Adipocyte (in vitro differentiated cells): ENCODE measurements around the gene DDAH2.

Experiments
- DNase-seq: peaks from one replicate; pipeline ENCODE4 v3.0.0-alpha.2; 2015; ENCODE audit warnings: low read depth
- H3K27me3 ChIP-seq: replicated peaks from 2 replicates; pipeline ENCODE4 v1.7.0; 2013; ENCODE audit warnings: mild to moderate bottlenecking, low read length, moderate library complexity; ENCODE audit not compliant: control insufficient read depth, insufficient read depth
- H3K36me3 ChIP-seq: 2 replicates; pipeline ENCODE4 v1.7.0; 2013; ENCODE audit warnings: low read length, mild to moderate bottlenecking, moderate library complexity; ENCODE audit not compliant: control insufficient read depth, insufficient read depth, severe bottlenecking
- H3K4me1 ChIP-seq: 2 replicates; pipeline ENCODE4 v1.7.0; 2013; ENCODE audit warnings: mild to moderate bottlenecking, low read length, moderate library complexity; ENCODE audit not compliant: control insufficient read depth, insufficient read depth
- H3K4me3 ChIP-seq: 2 replicates; pipeline ENCODE4 v1.7.0; 2013; ENCODE audit warnings: mild to moderate bottlenecking, low read length, moderate library complexity
- H3K9ac ChIP-seq: 2 replicates; pipeline ENCODE4 v1.7.0; 2013; ENCODE audit warnings: mild to moderate bottlenecking, low read length, moderate library complexity
- H3K9me3 ChIP-seq: 2 replicates; pipeline ENCODE4 v1.7.0; 2013; ENCODE audit warnings: mild to moderate bottlenecking, low read length, moderate library complexity; ENCODE audit not compliant: control insufficient read depth

DDAH2 gene

GRCh38 chr6:31758281-31758680, 29.2 kb upstream of the DDAH2 start:
- no peak overlapping the region for H3K9ac ChIP-seq
- DNase-seq: no peak
- no peaks in the 10 kb centered on the region for H3K9me3 ChIP-seq
- no peaks in the 10 kb centered on the region for H3K36me3 ChIP-seq
- H3K27me3 ChIP-seq: no peaks in the 10 kb centered on the region
- no peaks in the 10 kb centered on the region for H3K4me1 ChIP-seq
- H3K4me3 ChIP-seq: no peak overlapping the region

DNA sequence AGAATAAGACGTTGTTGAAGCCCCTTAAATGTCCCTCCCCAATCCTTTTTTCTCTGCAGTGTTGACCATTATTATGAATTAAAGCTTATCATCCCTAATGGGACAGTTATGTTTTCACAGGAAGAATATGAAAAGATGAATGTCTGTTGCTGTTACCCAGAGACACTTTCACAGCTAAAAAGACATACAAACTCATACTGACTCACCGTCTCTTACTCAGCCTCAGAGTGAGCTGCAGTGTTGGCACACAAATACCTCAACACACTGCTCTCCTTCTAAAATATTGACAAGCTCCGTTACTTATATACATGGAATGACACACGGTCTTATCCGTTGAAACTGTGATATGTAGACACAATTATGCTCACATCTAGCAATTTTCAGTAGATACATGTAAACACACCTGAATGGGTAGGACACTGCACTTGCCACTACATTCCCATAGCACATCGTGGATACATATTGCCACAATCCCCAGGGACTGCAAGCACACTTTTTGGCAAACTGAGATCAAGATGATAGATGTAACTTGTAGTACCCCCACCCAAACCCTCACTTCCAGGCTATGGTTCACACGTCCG, 23.7 kb upstream of the DDAH2 start:
- H3K9me3 ChIP-seq: no peaks in the 10 kb centered on the region
- no peak overlapping the region for H3K9ac ChIP-seq
- H3K27me3 ChIP-seq: no peaks in the 10 kb centered on the region
- peaks cover 7% of the 10 kb centered on the region for H3K4me1 ChIP-seq
- H3K36me3 ChIP-seq: no peaks in the 10 kb centered on the region
- no peak overlapping the region for H3K4me3 ChIP-seq
- peak; percentile 53 for DNase-seq

- Histone ChIP-seq H3K36me3 (no peaks in the 10 kb centered on the region), H3K9me3 (no peaks in the 10 kb centered on the region), H3K27me3 (no peaks in the 10 kb centered on the region), H3K4me3 (no peak overlapping the region), H3K9ac (no peak overlapping the region), H3K4me1 (peaks cover 15% of the 10 kb centered on the region)
- DNase-seq: no peak
These were observed 21.4 kb upstream of the DDAH2 start for GRCh38 chr6:31750411-31751022.

DNA sequence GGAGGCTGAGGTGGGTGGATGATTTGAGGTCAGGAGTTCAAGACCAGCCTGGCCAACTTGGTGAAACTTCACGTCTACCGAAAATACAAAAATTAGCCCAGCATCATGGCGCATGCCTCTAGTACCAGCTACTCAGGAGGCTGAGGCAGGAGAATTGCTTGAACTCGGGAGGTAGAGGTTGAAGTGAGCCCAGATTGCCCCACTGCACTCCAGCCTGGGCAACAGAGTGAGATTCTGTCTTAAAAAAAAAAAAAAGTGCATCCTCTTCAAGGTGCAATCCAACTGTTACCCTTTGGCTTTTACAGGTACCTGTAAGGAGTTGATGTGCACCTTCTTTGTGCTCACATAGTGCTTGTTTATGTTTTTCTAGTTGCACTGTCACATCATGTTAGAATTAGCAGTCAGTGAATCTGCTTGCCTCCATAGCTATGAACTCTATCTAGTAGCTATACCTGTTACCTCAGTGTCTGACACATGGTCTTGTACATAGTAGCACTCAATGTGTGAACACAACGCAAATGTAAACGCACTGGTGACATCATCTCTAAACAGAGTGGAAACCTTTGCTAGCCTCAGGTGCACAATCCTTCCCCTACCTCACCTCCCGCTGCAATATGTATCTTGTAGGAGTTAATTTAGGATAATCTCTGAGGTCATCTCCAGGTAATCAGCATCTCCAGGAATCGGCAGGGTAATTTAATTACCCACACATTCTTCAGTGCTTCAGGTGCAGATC, 20.4 kb upstream of the DDAH2 start:
- no peaks in the 10 kb centered on the region for H3K36me3 ChIP-seq
- peaks cover 15% of the 10 kb centered on the region for H3K4me1 ChIP-seq
- no peak overlapping the region for H3K4me3 ChIP-seq
- no peak overlapping the region for H3K9ac ChIP-seq
- DNase-seq: no peak
- H3K27me3 ChIP-seq: no peaks in the 10 kb centered on the region
- no peaks in the 10 kb centered on the region for H3K9me3 ChIP-seq

- DNase-seq: no peak
- Histone ChIP-seq H3K9me3 (no peaks in the 10 kb centered on the region), H3K27me3 (no peaks in the 10 kb centered on the region), H3K9ac (no peak overlapping the region), H3K4me1 (peaks cover 19% of the 10 kb centered on the region), H3K4me3 (no peak overlapping the region), H3K36me3 (no peaks in the 10 kb centered on the region)
These were observed 15.3 kb upstream of the DDAH2 start for GRCh38 chr6:31744422-31744821.

DNA sequence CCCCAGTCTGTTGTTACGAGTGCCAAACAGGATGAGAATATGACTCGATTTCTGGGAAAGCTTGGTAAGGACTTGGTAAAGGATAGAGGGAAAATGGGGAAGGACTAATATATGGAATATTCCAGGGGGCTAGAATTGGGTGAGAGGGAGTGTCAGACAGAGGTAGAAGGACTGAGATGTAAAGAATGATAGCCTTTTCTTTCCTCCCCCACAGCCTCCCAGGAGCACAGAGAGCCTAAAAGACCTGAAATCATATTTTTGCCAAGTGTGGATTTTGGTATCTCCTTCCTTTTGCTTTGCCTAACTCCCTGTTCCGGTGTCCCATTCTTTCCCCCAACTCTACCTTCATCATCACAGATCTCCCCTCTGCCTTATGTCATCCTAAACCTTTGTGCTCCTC, 13.8 kb upstream of the DDAH2 start:
- no peak overlapping the region for H3K4me3 ChIP-seq
- H3K36me3 ChIP-seq: no peaks in the 10 kb centered on the region
- no peak overlapping the region for H3K9ac ChIP-seq
- no peak for DNase-seq
- no peaks in the 10 kb centered on the region for H3K9me3 ChIP-seq
- peaks cover 31% of the 10 kb centered on the region for H3K4me1 ChIP-seq
- H3K27me3 ChIP-seq: no peaks in the 10 kb centered on the region

- no peaks in the 10 kb centered on the region for H3K9me3 ChIP-seq
- no peak for DNase-seq
- H3K4me3 ChIP-seq: no peak overlapping the region
- H3K4me1 ChIP-seq: peaks cover 34% of the 10 kb centered on the region
- no peaks in the 10 kb centered on the region for H3K36me3 ChIP-seq
- H3K9ac ChIP-seq: no peak overlapping the region
- no peaks in the 10 kb centered on the region for H3K27me3 ChIP-seq
These were observed 12.7 kb upstream of the DDAH2 start for GRCh38 chr6:31741815-31742214.

- Histone ChIP-seq H3K9ac (peak overlapping the region; percentile 84), H3K27me3 (no peaks in the 10 kb centered on the region), H3K36me3 (no peaks in the 10 kb centered on the region), H3K9me3 (no peaks in the 10 kb centered on the region), H3K4me3 (peak overlapping the region; percentile 91), H3K4me1 (peaks cover 38% of the 10 kb centered on the region)
- no peak for DNase-seq
These were observed 11.5 kb upstream of the DDAH2 start for GRCh38 chr6:31740397-31741223.

GRCh38 chr6:31739639-31740396, 10.7 kb upstream of the DDAH2 start, which contains the start of gene MSH5:
Gene MSH5 (plus strand): TSS chr6:31740005. CDS start chr6:31740467, 462 bp downstream.
- Histone ChIP-seq H3K36me3 (no peaks in the 10 kb centered on the region), H3K27me3 (no peaks in the 10 kb centered on the region), H3K9me3 (no peaks in the 10 kb centered on the region), H3K4me1 (peaks cover 43% of the 10 kb centered on the region), H3K9ac (peak within 1 kb of the TSS; percentile 84), H3K4me3 (peak within 1 kb of the TSS; percentile 91)
- peak; percentile 100 for DNase-seq

- no peaks in the 10 kb centered on the region for H3K27me3 ChIP-seq
- H3K4me3 ChIP-seq: peak overlapping the region; percentile 38
- DNase-seq: peak; percentile 71
- H3K9me3 ChIP-seq: no peaks in the 10 kb centered on the region
- peak overlapping the region; percentile 52 for H3K9ac ChIP-seq
- H3K36me3 ChIP-seq: peaks cover 10% of the 10 kb centered on the region
- peaks cover 55% of the 10 kb centered on the region for H3K4me1 ChIP-seq
These were observed 9.2 kb upstream of the DDAH2 start for GRCh38 chr6:31737991-31738979.
